Stomach (tissue), 4 donors: ENCODE data around the gene PPP1CC.

Source experiments
- CTCF ChIP-seq, 7 experiments: fragments of 450-650 bp in 4 of 7; fragments of 200-600 bp in 3 of 7; sonication (generic) in 3 of 7; IDR thresholded peaks; one replicate each; pipeline ENCODE4 v1.5.1; 2016 to 2019; ENCODE audit warnings: antibody characterized with exemption in 7 of 7, control low read depth in 2 of 7, mild to moderate bottlenecking in 1 of 7
- EP300 ChIP-seq: sonication (generic); formaldehyde crosslinking; IDR thresholded peaks from one replicate; pipeline ENCODE4 v1.6.1; 2017; ENCODE audit warnings: antibody characterized with exemption
- POLR2AphosphoS5 ChIP-seq, 3 donors: sonication (generic); formaldehyde crosslinking; IDR thresholded peaks; one replicate each; pipeline ENCODE4 v1.6.1; 2016; ENCODE audit warnings: antibody characterized with exemption in 3 of 3

- no peak for TF ChIP-seq CTCF (IDR thresholded peaks at IDR 0.05)
- no peak for TF ChIP-seq POLR2AphosphoS5 (IDR thresholded peaks at IDR 0.05)
- TF ChIP-seq EP300: no peak
Measured at GRCh38 chr12:110742096-110742717, 484 bp downstream of the PPP1CC start.
